ENCODE measurements around the gene ARID5B.

Gene ARID5B

DNA sequence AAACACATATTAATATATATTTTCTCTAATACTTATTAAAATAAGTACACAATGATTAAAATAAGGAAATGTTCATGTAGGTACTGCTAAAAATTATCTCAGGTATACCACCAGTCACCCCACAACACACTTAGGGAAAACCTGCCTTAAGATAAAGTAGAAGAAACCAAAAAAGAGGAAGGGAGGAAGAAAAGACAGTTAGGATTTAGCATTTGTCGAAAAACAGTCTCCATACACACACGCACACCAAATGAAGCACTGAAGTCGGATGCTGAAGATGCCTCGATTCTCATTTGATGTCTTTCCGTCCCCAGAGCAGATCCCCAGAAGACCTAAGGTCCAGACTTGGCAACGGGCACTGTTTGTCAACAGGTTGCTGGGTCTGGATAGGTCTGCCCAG is 30.0 kb upstream of the ARID5B start:
- DNase-seq (ENCODE audit: low read depth, low spot score): no peak
- TF ChIP-seq SUZ12 (IDR thresholded peaks at IDR 0.05; ENCODE audit: extremely low read depth, insufficient read depth, insufficient read length) (no peak), ZNF274 (IDR thresholded peaks at IDR 0.05; ENCODE audit: low read depth, low read length) (no peak), YY1 (IDR thresholded peaks at IDR 0.05; ENCODE audit: insufficient read depth, insufficient read length) (no peak)
- H3K9ac ChIP-seq (ENCODE audit: insufficient read length, low read depth): no peak overlapping the region
- no peaks in the 10 kb centered on the region for H3K9me3 ChIP-seq (ENCODE audit: insufficient read depth, low read length)
- H3K36me3 ChIP-seq (ENCODE audit: insufficient read depth, insufficient read length, low read length): no peaks in the 10 kb centered on the region
- H3K4me1 ChIP-seq (ENCODE audit: insufficient read depth, insufficient read length): no peaks in the 10 kb centered on the region
- no peak overlapping the region for H3K4me3 ChIP-seq (ENCODE audit: insufficient read length, low read depth)
- no peaks in the 10 kb centered on the region for H3K27me3 ChIP-seq (ENCODE audit: insufficient read depth, insufficient read length)

DNA sequence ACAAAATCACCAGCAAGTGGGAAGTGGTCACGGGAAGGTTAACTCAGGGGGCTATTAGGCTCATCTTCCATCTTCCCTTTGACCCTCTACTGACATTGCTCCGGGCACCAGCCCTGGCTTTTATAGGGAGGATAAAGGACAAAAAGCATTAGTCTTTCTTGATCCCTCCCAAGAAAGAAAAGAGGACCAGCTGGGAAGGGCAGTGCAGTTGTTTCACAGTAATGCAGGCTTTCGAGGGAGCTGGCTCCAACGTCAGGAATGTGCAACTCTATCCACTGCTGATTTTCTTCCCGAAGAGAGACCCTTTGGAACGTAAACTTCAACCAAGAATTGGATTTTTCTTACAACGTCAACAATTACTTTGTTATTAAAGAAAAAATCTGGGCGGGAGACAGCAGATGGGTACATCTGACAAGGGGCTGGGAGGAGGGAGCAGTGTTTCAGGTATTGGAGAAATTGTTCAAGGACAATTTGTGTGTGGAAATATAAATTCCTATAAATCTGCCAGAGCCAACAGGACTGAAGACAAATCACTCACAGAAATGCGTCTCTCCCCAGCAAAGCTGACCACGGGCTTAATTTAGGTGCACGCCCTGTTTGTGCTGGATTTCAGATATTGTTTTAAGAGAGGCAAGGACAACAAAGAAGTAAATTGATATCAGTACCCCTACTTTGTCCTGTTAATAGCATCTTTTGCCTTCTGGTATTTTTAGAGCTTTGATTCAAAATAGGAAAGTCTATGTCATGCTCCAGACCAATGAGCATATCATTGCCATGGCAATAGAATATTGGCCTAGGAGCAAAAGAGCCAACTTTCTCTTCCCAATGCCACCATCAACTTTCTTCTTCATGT is 23.4 kb upstream of the ARID5B start:
- TF ChIP-seq SUZ12 (IDR thresholded peaks at IDR 0.05; ENCODE audit: extremely low read depth, insufficient read depth, insufficient read length) (no peak), YY1 (IDR thresholded peaks at IDR 0.05; ENCODE audit: insufficient read depth, insufficient read length) (no peak), ZNF274 (IDR thresholded peaks at IDR 0.05; ENCODE audit: low read depth, low read length) (no peak)
- Histone ChIP-seq H3K9me3 (ENCODE audit: insufficient read depth, low read length) (no peaks in the 10 kb centered on the region), H3K9ac (ENCODE audit: insufficient read length, low read depth) (no peak overlapping the region), H3K27me3 (ENCODE audit: insufficient read depth, insufficient read length) (no peaks in the 10 kb centered on the region), H3K4me1 (ENCODE audit: insufficient read depth, insufficient read length) (no peaks in the 10 kb centered on the region), H3K36me3 (ENCODE audit: insufficient read depth, insufficient read length, low read length) (no peaks in the 10 kb centered on the region), H3K4me3 (ENCODE audit: insufficient read length, low read depth) (no peak overlapping the region)
- DNase-seq (ENCODE audit: low read depth, low spot score): no peak

DNA sequence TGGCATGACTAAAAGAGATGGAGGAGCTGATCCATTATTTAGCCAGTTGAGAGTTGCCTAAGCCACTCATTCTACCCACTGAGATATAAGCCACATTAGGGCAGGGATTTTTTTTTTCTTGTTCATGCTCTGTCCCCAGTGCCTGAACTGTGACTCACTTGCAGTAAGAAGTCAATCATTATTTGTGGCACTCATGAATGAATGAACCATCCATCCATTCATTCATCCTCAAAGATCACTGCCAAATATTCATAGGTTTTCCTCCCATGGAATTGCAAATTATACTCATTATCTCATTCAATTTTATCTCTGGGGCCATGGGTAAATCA is 22.8 kb upstream of the ARID5B start:
- H3K9me3 ChIP-seq (ENCODE audit: insufficient read depth, low read length): no peaks in the 10 kb centered on the region
- no peaks in the 10 kb centered on the region for H3K4me1 ChIP-seq (ENCODE audit: insufficient read depth, insufficient read length)
- H3K27me3 ChIP-seq (ENCODE audit: insufficient read depth, insufficient read length): no peaks in the 10 kb centered on the region
- no peaks in the 10 kb centered on the region for H3K36me3 ChIP-seq (ENCODE audit: insufficient read depth, insufficient read length, low read length)
- no peak overlapping the region for H3K4me3 ChIP-seq (ENCODE audit: insufficient read length, low read depth)
- TF ChIP-seq YY1 (IDR thresholded peaks at IDR 0.05; ENCODE audit: insufficient read depth, insufficient read length) (no peak), SUZ12 (IDR thresholded peaks at IDR 0.05; ENCODE audit: extremely low read depth, insufficient read depth, insufficient read length) (no peak), ZNF274 (IDR thresholded peaks at IDR 0.05; ENCODE audit: low read depth, low read length) (no peak)
- H3K9ac ChIP-seq (ENCODE audit: insufficient read length, low read depth): no peak overlapping the region
- no peak for DNase-seq (ENCODE audit: low read depth, low spot score)

DNA sequence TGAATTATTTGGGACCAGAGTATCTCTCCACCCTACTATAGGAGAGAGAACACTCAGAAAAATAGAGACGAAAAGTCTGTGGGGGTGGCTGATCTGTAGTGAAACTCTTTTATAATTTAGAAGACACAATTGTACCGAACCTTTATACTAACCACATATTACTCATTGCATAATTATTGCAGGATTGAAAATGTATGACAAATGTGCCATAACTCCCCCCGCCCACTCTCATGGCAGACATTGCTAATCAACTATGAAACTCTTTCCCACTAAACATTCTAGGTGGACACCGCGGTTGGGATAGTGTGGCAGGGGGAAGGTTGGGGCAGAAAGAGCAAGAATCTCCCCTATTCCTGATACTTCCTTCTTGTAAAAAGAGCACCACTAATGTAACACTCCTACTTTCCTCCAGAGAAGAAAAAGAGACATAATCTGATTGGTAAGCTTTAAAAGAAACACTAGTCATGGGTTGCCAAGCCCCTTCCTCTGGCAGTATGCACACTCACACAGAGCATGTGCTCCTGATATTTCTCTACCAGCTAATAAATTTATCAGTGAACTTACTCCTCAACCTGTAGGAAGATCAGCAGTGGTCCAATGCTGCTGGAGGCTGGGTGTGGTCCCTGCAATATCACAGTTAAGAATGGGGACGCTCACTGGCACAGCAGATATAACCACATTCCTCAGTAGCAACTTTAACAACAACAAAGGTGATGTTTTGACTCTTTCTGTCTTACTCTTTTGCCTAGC is 18.7 kb upstream of the ARID5B start:
- TF ChIP-seq ZNF274 (IDR thresholded peaks at IDR 0.05; ENCODE audit: low read depth, low read length) (no peak), SUZ12 (IDR thresholded peaks at IDR 0.05; ENCODE audit: extremely low read depth, insufficient read depth, insufficient read length) (no peak), YY1 (IDR thresholded peaks at IDR 0.05; ENCODE audit: insufficient read depth, insufficient read length) (no peak)
- no peak for DNase-seq (ENCODE audit: low read depth, low spot score)
- no peak overlapping the region for H3K9ac ChIP-seq (ENCODE audit: insufficient read length, low read depth)
- no peaks in the 10 kb centered on the region for H3K36me3 ChIP-seq (ENCODE audit: insufficient read depth, insufficient read length, low read length)
- H3K4me3 ChIP-seq (ENCODE audit: insufficient read length, low read depth): no peak overlapping the region
- H3K4me1 ChIP-seq (ENCODE audit: insufficient read depth, insufficient read length): no peaks in the 10 kb centered on the region
- H3K27me3 ChIP-seq (ENCODE audit: insufficient read depth, insufficient read length): no peaks in the 10 kb centered on the region
- H3K9me3 ChIP-seq (ENCODE audit: insufficient read depth, low read length): no peaks in the 10 kb centered on the region

DNA sequence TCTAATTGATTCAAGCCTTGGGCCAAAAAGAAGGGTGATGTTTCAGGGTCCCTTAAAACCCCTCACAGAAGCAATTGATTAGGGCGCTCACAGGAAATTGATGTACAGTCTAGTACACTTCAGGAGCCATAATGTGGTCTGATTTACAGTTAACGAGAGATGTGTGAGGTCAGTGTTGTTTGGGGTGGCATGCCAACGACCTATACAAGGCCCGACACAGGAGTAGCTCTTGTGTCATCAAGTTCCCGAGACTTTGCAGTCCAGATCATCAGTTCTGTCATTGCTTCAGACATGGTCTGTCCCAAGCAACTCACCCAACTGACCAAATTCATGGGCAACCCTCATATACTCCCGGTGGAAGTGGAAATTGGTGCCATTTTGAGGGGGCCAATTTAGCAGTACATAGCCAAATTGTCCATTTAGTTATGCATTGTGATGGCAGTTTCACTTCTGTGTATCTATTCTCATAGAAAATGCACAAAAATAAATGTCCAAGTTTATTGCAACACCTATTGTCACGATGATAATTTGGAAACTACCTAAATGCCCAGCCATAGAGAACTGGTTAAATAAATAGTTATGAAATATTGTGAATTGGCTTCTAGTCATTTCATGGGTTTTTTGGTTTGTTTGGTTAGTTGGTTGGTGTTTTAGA is 18.0 kb upstream of the ARID5B start:
- no peak for DNase-seq (ENCODE audit: low read depth, low spot score)
- H3K36me3 ChIP-seq (ENCODE audit: insufficient read depth, insufficient read length, low read length): no peaks in the 10 kb centered on the region
- TF ChIP-seq SUZ12 (IDR thresholded peaks at IDR 0.05; ENCODE audit: extremely low read depth, insufficient read depth, insufficient read length): no peak
- TF ChIP-seq ZNF274 (IDR thresholded peaks at IDR 0.05; ENCODE audit: low read depth, low read length): no peak
- TF ChIP-seq YY1 (IDR thresholded peaks at IDR 0.05; ENCODE audit: insufficient read depth, insufficient read length): no peak

GRCh38 chr10:61887772-61888171 is 13.7 kb upstream of the ARID5B start:
- Histone ChIP-seq H3K9ac (ENCODE audit: insufficient read length, low read depth) (no peak overlapping the region), H3K4me3 (ENCODE audit: insufficient read length, low read depth) (no peak overlapping the region)
- TF ChIP-seq ZNF274 (IDR thresholded peaks at IDR 0.05; ENCODE audit: low read depth, low read length): no peak
- TF ChIP-seq YY1 (IDR thresholded peaks at IDR 0.05; ENCODE audit: insufficient read depth, insufficient read length): no peak
- TF ChIP-seq SUZ12 (IDR thresholded peaks at IDR 0.05; ENCODE audit: extremely low read depth, insufficient read depth, insufficient read length): no peak

More for the DNA sequence above, 18.0 kb upstream of the ARID5B start:
- Histone ChIP-seq H3K9me3 (ENCODE audit: insufficient read depth, low read length) (no peaks in the 10 kb centered on the region), H3K27me3 (ENCODE audit: insufficient read depth, insufficient read length) (no peaks in the 10 kb centered on the region), H3K4me1 (ENCODE audit: insufficient read depth, insufficient read length) (no peaks in the 10 kb centered on the region), H3K9ac (ENCODE audit: insufficient read length, low read depth) (no peak overlapping the region), H3K4me3 (ENCODE audit: insufficient read length, low read depth) (no peak overlapping the region)

GRCh38 chr10:61888744-61889143 is 12.8 kb upstream of the ARID5B start:
- DNase-seq (ENCODE audit: low read depth, low spot score): no peak
- Histone ChIP-seq H3K36me3 (ENCODE audit: insufficient read depth, insufficient read length, low read length) (no peaks in the 10 kb centered on the region), H3K9ac (ENCODE audit: insufficient read length, low read depth) (no peak overlapping the region), H3K27me3 (ENCODE audit: insufficient read depth, insufficient read length) (no peaks in the 10 kb centered on the region), H3K9me3 (ENCODE audit: insufficient read depth, low read length) (no peaks in the 10 kb centered on the region), H3K4me1 (ENCODE audit: insufficient read depth, insufficient read length) (no peaks in the 10 kb centered on the region), H3K4me3 (ENCODE audit: insufficient read length, low read depth) (no peak overlapping the region)
- TF ChIP-seq YY1 (IDR thresholded peaks at IDR 0.05; ENCODE audit: insufficient read depth, insufficient read length): no peak
- no peak for TF ChIP-seq ZNF274 (IDR thresholded peaks at IDR 0.05; ENCODE audit: low read depth, low read length)
- no peak for TF ChIP-seq SUZ12 (IDR thresholded peaks at IDR 0.05; ENCODE audit: extremely low read depth, insufficient read depth, insufficient read length)

More at GRCh38 chr10:61887772-61888171, 13.7 kb upstream of the ARID5B start:
- H3K27me3 ChIP-seq (ENCODE audit: insufficient read depth, insufficient read length): no peaks in the 10 kb centered on the region
- H3K4me1 ChIP-seq (ENCODE audit: insufficient read depth, insufficient read length): no peaks in the 10 kb centered on the region
- no peaks in the 10 kb centered on the region for H3K36me3 ChIP-seq (ENCODE audit: insufficient read depth, insufficient read length, low read length)
- no peak for DNase-seq (ENCODE audit: low read depth, low spot score)
- no peaks in the 10 kb centered on the region for H3K9me3 ChIP-seq (ENCODE audit: insufficient read depth, low read length)

All from NT2/D1 (cell line).